ENCODE results near the gene HAUS2. TPM values are rescaled to one million over a fixed set of nuclear protein-coding genes. Genes with fewer than 3 reads are reported as not detected.

HAUS2 gene
- total and polyA plus RNA-seq, 10 of the 15 experiments (the other 5 are each of a cell fraction or from before 2014, with no cell fraction given): 28.7 to 59.3 (median 40.6) TPM

- TF ChIP-seq ZSCAN29 (IDR thresholded peaks at IDR 0.05) (no peak), MEF2A (IDR thresholded peaks at IDR 0.05; ENCODE audit: insufficient read depth, low read depth, low read length) (no peak), NR2F1 (conservative IDR thresholded peaks at IDR 0.05) (no peak), KDM1A (IDR thresholded peaks at IDR 0.05; ENCODE audit: borderline replicate concordance) (no peak), BCL3 (IDR thresholded peaks at IDR 0.05; ENCODE audit: borderline replicate concordance, insufficient read depth, low read depth, low read length, poor library complexity, severe bottlenecking) (no peak), TCF7 (IDR thresholded peaks at IDR 0.05; ENCODE audit: borderline replicate concordance) (no peak), WRNIP1 (IDR thresholded peaks at IDR 0.05; ENCODE audit: borderline replicate concordance, low read depth, low read length) (0 out of 2 replicates have a peak, but pooled peaks have one; percentile 74), PKNOX1 (IDR thresholded peaks at IDR 0.05) (no peak), HDGF (IDR thresholded peaks at IDR 0.05) (0 out of 2 replicates have a peak, but pooled peaks have one; percentile 4), REST (IDR thresholded peaks at IDR 0.05; ENCODE audit: low read depth, low read length) (no peak), TARDBP (IDR thresholded peaks at IDR 0.05; ENCODE audit: borderline replicate concordance) (no peak), ETV6 (conservative IDR thresholded peaks at IDR 0.05 in 1 of 2, IDR thresholded peaks at IDR 0.05 in 1 of 2; ENCODE audit: borderline replicate concordance in 1 of 2, low read depth in 1 of 2) (no peak)
Observed at GRCh38 chr15:42549032-42549491, 424 bp downstream of the HAUS2 start (continued).
